ENCODE results near the gene EFCAB11. TPM values are rescaled to one million over a fixed set of nuclear protein-coding genes. Genes with fewer than 3 reads are reported as not detected.

Gene EFCAB11
- total RNA-seq, 1 donor from 2014 or later: 3.1 TPM

DNA sequence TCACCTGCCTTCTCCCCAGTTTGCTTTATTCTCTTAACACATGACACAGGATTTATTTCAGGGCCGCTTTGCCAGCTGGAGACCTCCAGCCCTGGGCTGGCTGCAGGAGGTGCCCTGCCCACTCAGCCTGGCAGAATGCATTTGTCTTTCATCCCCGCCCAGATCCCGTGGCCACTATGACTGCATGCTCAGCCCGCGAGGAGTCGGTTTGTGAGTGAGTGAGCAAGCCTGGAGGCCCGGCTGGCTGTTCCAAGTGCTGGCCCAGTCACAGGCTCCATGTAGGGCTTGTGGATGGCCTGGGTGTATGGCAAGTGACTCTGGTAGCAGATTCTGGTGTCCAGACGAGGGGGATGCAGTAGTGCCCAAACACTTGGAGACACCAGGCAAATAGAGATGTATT is 3.3 kb upstream of the EFCAB11 start:
- Mint-ChIP-seq H3K4me1 (ENCODE audit: low read depth, unreplicated experiment) (peaks cover 9% of the 10 kb centered on the region), H3K4me3 (ENCODE audit: unreplicated experiment) (peak overlapping the region; percentile 96), H3K27ac (ENCODE audit: unreplicated experiment) (no peak overlapping the region), H3K9me3 (ENCODE audit: unreplicated experiment) (peaks cover 5% of the 10 kb centered on the region), H3K36me3 (ENCODE audit: unreplicated experiment) (no peaks in the 10 kb centered on the region), H3K27me3 (ENCODE audit: unreplicated experiment) (peaks cover 9% of the 10 kb centered on the region)
- no peak for DNase-seq
- TF ChIP-seq, protein P1, sequence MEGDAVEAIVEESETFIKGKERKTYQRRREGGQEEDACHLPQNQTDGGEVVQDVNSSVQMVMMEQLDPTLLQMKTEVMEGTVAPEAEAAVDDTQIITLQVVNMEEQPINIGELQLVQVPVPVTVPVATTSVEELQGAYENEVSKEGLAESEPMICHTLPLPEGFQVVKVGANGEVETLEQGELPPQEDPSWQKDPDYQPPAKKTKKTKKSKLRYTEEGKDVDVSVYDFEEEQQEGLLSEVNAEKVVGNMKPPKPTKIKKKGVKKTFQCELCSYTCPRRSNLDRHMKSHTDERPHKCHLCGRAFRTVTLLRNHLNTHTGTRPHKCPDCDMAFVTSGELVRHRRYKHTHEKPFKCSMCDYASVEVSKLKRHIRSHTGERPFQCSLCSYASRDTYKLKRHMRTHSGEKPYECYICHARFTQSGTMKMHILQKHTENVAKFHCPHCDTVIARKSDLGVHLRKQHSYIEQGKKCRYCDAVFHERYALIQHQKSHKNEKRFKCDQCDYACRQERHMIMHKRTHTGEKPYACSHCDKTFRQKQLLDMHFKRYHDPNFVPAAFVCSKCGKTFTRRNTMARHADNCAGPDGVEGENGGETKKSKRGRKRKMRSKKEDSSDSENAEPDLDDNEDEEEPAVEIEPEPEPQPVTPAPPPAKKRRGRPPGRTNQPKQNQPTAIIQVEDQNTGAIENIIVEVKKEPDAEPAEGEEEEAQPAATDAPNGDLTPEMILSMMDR (IDR thresholded peaks at IDR 0.05; ENCODE audit: partially characterized antibody, unreplicated experiment): no peak

DNA sequence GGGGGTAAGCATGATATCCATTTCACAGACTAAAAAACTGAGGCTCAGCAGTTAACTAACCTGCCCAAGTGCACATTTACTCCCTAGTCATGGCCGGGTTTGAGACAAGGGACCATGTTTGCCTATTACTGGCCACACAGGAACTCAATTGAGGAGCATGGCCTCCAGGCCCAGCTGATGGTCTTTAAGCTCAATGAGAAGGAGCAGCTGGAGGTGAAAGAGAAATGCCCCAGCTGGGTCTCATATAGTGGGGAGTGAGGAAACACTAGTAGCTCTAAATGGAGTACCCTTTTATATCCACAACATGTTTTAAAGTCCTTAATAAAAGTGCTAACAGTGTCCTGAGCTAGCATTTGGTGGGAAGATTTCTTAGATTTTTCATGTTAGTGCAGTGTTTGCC is 2.8 kb upstream of the EFCAB11 start:
- Mint-ChIP-seq H3K4me3 (ENCODE audit: unreplicated experiment) (peak overlapping the region; percentile 96), H3K27me3 (ENCODE audit: unreplicated experiment) (peaks cover 7% of the 10 kb centered on the region), H3K9me3 (ENCODE audit: unreplicated experiment) (peaks cover 5% of the 10 kb centered on the region), H3K4me1 (ENCODE audit: low read depth, unreplicated experiment) (peaks cover 10% of the 10 kb centered on the region), H3K36me3 (ENCODE audit: unreplicated experiment) (no peaks in the 10 kb centered on the region), H3K27ac (ENCODE audit: unreplicated experiment) (peak overlapping the region; percentile 57)
- no peak for DNase-seq
- TF ChIP-seq, protein P1 (IDR thresholded peaks at IDR 0.05; ENCODE audit: partially characterized antibody, unreplicated experiment): no peak

DNA sequence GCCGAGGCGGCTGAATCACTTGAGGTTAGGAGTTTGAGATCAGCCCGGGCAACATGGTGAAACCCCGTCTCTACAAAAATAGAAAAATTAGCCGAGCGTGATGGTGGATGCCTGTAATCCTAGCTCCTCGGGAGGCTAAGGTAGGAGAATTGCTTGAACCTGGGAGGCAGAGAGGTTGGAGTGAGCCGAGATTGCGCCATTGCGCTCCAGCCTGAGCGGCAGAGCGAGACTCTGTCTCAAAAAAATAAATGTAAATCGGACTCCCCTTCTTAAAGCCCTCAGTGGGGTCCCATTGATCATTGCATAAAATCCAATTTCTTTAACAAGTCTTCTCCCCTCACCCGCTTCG is 2.1 kb upstream of the EFCAB11 start:
- peak overlapping the region; percentile 96 for H3K27ac Mint-ChIP-seq (ENCODE audit: unreplicated experiment)
- no peaks in the 10 kb centered on the region for H3K36me3 Mint-ChIP-seq (ENCODE audit: unreplicated experiment)
- peak overlapping the region; percentile 96 for H3K4me3 Mint-ChIP-seq (ENCODE audit: unreplicated experiment)
- no peak for DNase-seq
- peaks cover 10% of the 10 kb centered on the region for H3K4me1 Mint-ChIP-seq (ENCODE audit: low read depth, unreplicated experiment)
- H3K9me3 Mint-ChIP-seq (ENCODE audit: unreplicated experiment): peaks cover 5% of the 10 kb centered on the region
- TF ChIP-seq, protein P1 (IDR thresholded peaks at IDR 0.05; ENCODE audit: partially characterized antibody, unreplicated experiment): no peak
- peaks cover 7% of the 10 kb centered on the region for H3K27me3 Mint-ChIP-seq (ENCODE audit: unreplicated experiment)

DNA sequence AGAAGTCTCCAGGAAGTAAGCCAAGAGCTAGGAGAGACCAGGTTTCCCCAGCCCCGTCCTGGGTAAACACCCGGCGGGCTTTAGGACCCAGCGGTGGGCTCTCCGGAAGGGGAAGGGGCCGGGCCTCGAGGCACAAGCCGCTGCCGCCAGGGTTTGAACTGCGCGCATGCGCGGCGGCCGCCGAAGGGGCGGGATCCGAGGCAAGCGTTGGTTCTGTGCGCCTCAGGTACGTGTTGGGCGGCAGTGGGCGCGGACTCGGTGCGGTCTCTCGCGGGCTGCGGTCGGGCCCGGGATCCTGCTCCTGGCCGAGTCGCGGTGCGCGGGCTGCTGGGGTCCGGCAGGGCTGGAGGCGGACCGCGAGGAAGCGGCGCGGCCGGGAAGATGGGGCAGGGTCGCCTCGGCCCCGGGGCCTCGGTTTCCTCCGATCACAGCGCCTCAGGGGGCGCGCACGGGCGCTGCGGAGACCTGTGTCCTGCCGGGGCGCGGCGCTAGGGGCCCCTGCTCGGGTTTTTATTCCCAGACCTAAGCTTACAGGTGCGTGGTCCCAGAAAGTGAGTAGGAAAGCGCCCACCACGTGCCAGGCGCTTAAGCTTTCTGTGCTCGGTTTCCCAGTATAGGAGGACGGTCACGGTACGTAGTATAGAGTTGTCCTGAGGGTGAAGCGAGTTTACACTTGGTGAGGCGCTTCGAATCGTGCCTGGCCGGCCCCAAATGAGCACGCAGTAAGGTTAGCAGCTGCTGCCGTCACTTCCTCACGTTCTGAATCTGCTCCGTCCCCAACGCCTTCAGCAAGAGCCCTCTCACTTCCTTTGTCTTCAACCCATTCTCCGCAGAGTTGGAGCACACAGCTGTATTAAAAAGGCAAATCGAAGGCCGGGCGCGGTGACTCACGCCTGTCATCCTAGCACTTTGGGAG is 1.5 kb upstream of the EFCAB11 start, which contains the start of gene TDP1:
Gene TDP1, plus strand, starts transcription at position 183 of the 916 bp plus-strand sequence. CDS start 7,188 bp downstream, outside the sequence.
- DNase-seq: peak; percentile 99
- TF ChIP-seq, protein P1 (IDR thresholded peaks at IDR 0.05; ENCODE audit: partially characterized antibody, unreplicated experiment): no peak
- Mint-ChIP-seq H3K27me3 (ENCODE audit: unreplicated experiment) (peaks cover 7% of the 10 kb centered on the region), H3K4me1 (ENCODE audit: low read depth, unreplicated experiment) (peaks cover 10% of the 10 kb centered on the region), H3K36me3 (ENCODE audit: unreplicated experiment) (no peaks in the 10 kb centered on the region), H3K27ac (ENCODE audit: unreplicated experiment) (peak within 1 kb of the TSS; percentile 96), H3K4me3 (ENCODE audit: unreplicated experiment) (peak within 1 kb of the TSS; percentile 99), H3K9me3 (ENCODE audit: unreplicated experiment) (peaks cover 5% of the 10 kb centered on the region)

Data from glutamatergic neuron (in vitro differentiated cells).